SK-N-SH (cell line): ENCODE measurements around the gene ADAMTS7. TPM values are rescaled to one million over a fixed set of nuclear protein-coding genes. Genes with fewer than 3 reads are reported as not detected.
A peak's percentile ranks its signal among the peaks of the same experiment; 100 is the strongest.

Experiments
- CTCF ChIA-PET: fragments of 300-600, 350-600 bp; formaldehyde crosslinking; extraction: SDS; loops from one replicate; lab custom pipeline; 2021; lab: Yijun Ruan, JAX
- POLR2A ChIA-PET: fragments of 350-600 bp; sonication (Branson Sonifier 250); formaldehyde crosslinking; extraction: SDS; loops from one replicate; lab custom pipeline; 2020; ENCODE audit warnings: antibody characterized with exemption, inconsistent platforms; lab: Yijun Ruan, JAX
- DNase-seq: peaks from one replicate; pipeline ENCODE4 v3.0.0; 2012
- H2AFZ ChIP-seq: fragments of 200-600 bp; sonication (generic); 2 replicates; pipeline ENCODE4 v1.8.1; 2016; ENCODE audit warnings: antibody characterized with exemption, mild to moderate bottlenecking, low read depth
- H3F3A ChIP-seq: fragments of 200-600 bp; sonication (generic); replicated peaks from 2 replicates; pipeline ENCODE3; 2016; ENCODE audit warnings: antibody characterized with exemption, mild to moderate bottlenecking; ENCODE audit not compliant: insufficient read depth
- H3K27ac ChIP-seq, 2 experiments: fragments of 200-500 bp in 1 of 2; fragments of 200-600 bp in 1 of 2; sonication (Bioruptor generic) in 1 of 2; sonication (generic), shearing (Covaris generic) in 1 of 2; 2 replicates each; pipeline versions ENCODE4 v1.5.1 to v1.6.1; 2014 to 2016; ENCODE audit warnings: low read depth in 2 of 2, inconsistent platforms in 1 of 2, low read length in 1 of 2, mild to moderate bottlenecking in 1 of 2, mixed read lengths in 1 of 2
- H3K27me3 ChIP-seq: fragments of 200-600 bp; sonication (generic), shearing (Covaris generic); 2 replicates; pipeline ENCODE4 v1.6.1; 2016; ENCODE audit warnings: mixed run types; ENCODE audit not compliant: insufficient read depth
- H3K36me3 ChIP-seq, 2 experiments: fragments of 200-500 bp in 1 of 2; fragments of 200-600 bp in 1 of 2; sonication (Bioruptor generic) in 1 of 2; sonication (generic) in 1 of 2; replicated peaks in 1 of 2; 2 replicates each; pipeline versions ENCODE3 to v1.5.1; 2014 to 2016; ENCODE audit warnings: low read length in 1 of 2, mild to moderate bottlenecking in 1 of 2; ENCODE audit not compliant: insufficient read depth in 2 of 2, control insufficient read depth in 1 of 2
- H3K4me1 ChIP-seq, 2 experiments: fragments of 200-500 bp in 1 of 2; fragments of 200-600 bp in 1 of 2; sonication (Bioruptor generic) in 1 of 2; sonication (generic), shearing (Covaris generic) in 1 of 2; 2 replicates each; pipeline versions ENCODE4 v1.5.1 to v1.6.1; 2014 to 2016; ENCODE audit warnings: low read depth in 1 of 2, low read length in 1 of 2, mixed run types in 1 of 2; ENCODE audit not compliant: insufficient read depth in 2 of 2, control insufficient read depth in 1 of 2
- H3K4me2 ChIP-seq: fragments of 200-600 bp; sonication (generic), shearing (Covaris generic); 2 replicates; pipeline ENCODE4 v1.6.1; 2017; ENCODE audit warnings: mixed run types
- H3K4me3 ChIP-seq, 2 experiments: fragments of 200-500 bp in 1 of 2; fragments of 200-600 bp in 1 of 2; sonication (Bioruptor generic) in 1 of 2; sonication (generic), shearing (Covaris generic) in 1 of 2; 2 replicates each; pipeline versions ENCODE4 v1.5.1 to v1.8.1; 2014 to 2016; ENCODE audit warnings: low read depth in 2 of 2, inconsistent platforms in 1 of 2, low read length in 1 of 2, mild to moderate bottlenecking in 1 of 2, mixed read lengths in 1 of 2, moderate library complexity in 1 of 2
- H3K79me2 ChIP-seq: fragments of 200-600 bp; sonication (generic); 2 replicates; pipeline ENCODE4 v1.8.1; 2017; ENCODE audit warnings: mild to moderate bottlenecking; ENCODE audit not compliant: insufficient read depth
- H3K9ac ChIP-seq: fragments of 200-600 bp; sonication (generic); 2 replicates; pipeline ENCODE4 v1.6.1; 2017; ENCODE audit warnings: mixed run types
- H3K9me2 ChIP-seq: fragments of 200-600 bp; sonication (generic); 2 replicates; pipeline ENCODE4 v1.6.1; 2017; ENCODE audit warnings: mixed run types
- H3K9me3 ChIP-seq: fragments of 200-600 bp; sonication (generic); 2 replicates; pipeline ENCODE4 v1.6.1; 2017; ENCODE audit warnings: mixed run types, mild to moderate bottlenecking, moderate library complexity
- H4K20me1 ChIP-seq: fragments of 200-600 bp; sonication (generic); 2 replicates; pipeline ENCODE4 v1.6.1; 2017; ENCODE audit warnings: mild to moderate bottlenecking, mixed run types; ENCODE audit not compliant: insufficient read depth
- CHD2 ChIP-seq: fragments of 150-350 bp; IDR thresholded peaks from 2 replicates; pipeline ENCODE4 v1.6.1; 2018; ENCODE audit warnings: low read length; ENCODE audit not compliant: partially characterized antibody
- CTCF ChIP-seq: fragments of 200-600 bp; sonication (generic); IDR thresholded peaks from 2 replicates; pipeline ENCODE4 v1.6.1; 2017; ENCODE audit warnings: antibody characterized with exemption, mild to moderate bottlenecking, moderate library complexity
- EP300 ChIP-seq, 2 experiments: IDR thresholded peaks; 2 replicates each; pipeline versions ENCODE4 v1.4.0 to v1.6.1; 2012; ENCODE audit warnings: borderline replicate concordance in 1 of 2, low read depth in 1 of 2, low read length in 1 of 2
- FOSL2 ChIP-seq: IDR thresholded peaks from 2 replicates; pipeline ENCODE4 v1.4.0; 2012; ENCODE audit warnings: low read depth, mild to moderate bottlenecking, moderate library complexity, borderline replicate concordance
- GATA2 ChIP-seq: sonication (generic); formaldehyde crosslinking; IDR thresholded peaks from 2 replicates; pipeline ENCODE4 v1.5.0; 2020; ENCODE audit warnings: mild to moderate bottlenecking, missing genetic modification reagents
- JUND ChIP-seq: IDR thresholded peaks from 2 replicates; pipeline ENCODE4 v1.4.0; 2012
- MAX ChIP-seq: IDR thresholded peaks from 2 replicates; pipeline ENCODE4 v1.4.0; 2012; ENCODE audit warnings: low read depth
- MXI1 ChIP-seq: IDR thresholded peaks from 2 replicates; pipeline ENCODE4 v1.6.1; 2012; ENCODE audit warnings: mild to moderate bottlenecking, low read depth, low read length, improper control_type of control experiment
- NFIC ChIP-seq: IDR thresholded peaks from 2 replicates; pipeline ENCODE4 v1.4.0; 2012; ENCODE audit warnings: borderline replicate concordance
- POLR2AphosphoS5 ChIP-seq: IDR thresholded peaks from 2 replicates; pipeline ENCODE4 v1.6.1; 2012; ENCODE audit warnings: low read depth, low read length
- RAD21 ChIP-seq: IDR thresholded peaks from 2 replicates; pipeline ENCODE4 v1.6.1; 2012; ENCODE audit warnings: mild to moderate bottlenecking, low read length
- RCOR1 ChIP-seq: fragments of 150-350 bp; IDR thresholded peaks from 2 replicates; pipeline ENCODE4 v1.6.1; 2017; ENCODE audit warnings: antibody characterized with exemption, low read length
- REST ChIP-seq: IDR thresholded peaks from 2 replicates; pipeline ENCODE4 v1.6.1; 2012; ENCODE audit warnings: mild to moderate bottlenecking, low read depth, low read length, moderate library complexity
- RFX5 ChIP-seq: IDR thresholded peaks from 2 replicates; pipeline ENCODE4 v1.6.1; 2012; ENCODE audit warnings: mild to moderate bottlenecking, improper control_type of control experiment, low read length
- SIN3A ChIP-seq: IDR thresholded peaks from 2 replicates; pipeline ENCODE4 v1.6.1; 2012; ENCODE audit warnings: low read depth, mild to moderate bottlenecking, low read length, moderate library complexity, borderline replicate concordance
- SMC3 ChIP-seq: IDR thresholded peaks from 2 replicates; pipeline ENCODE4 v1.6.1; 2012; ENCODE audit warnings: low read depth, low read length, improper control_type of control experiment
- TAF1 ChIP-seq: IDR thresholded peaks from 2 replicates; pipeline ENCODE4 v1.6.1; 2012; ENCODE audit warnings: low read depth, mild to moderate bottlenecking, low read length, moderate library complexity, borderline replicate concordance
- YY1 ChIP-seq: IDR thresholded peaks from 2 replicates; pipeline ENCODE4 v1.4.0; 2012; ENCODE audit warnings: low read depth, mild to moderate bottlenecking
- WGBS: methylation state at CpG from one replicate; pipeline ENCODE4 v1.1.6; 2017; ENCODE audit warnings: low lambda C conversion rate; 5-methylcytosine and 5-hydroxymethylcytosine counted together
- polyA plus RNA-seq, 3 experiments: library from polyadenylated mRNA; depleted of rRNA; stranded (reverse); fragments of >200 nt; gene quantifications; 2 replicates each; pipeline ENCODE4 v1.2.3, GENCODE V29; 2012
- TF ChIP-seq, protein P1 (sequence below): IDR thresholded peaks from 2 replicates; pipeline ENCODE4; 2012

ADAMTS7 gene
- polyA plus RNA-seq, 1 of the 3 experiments (the other 2 are of a cell fraction): 17.9 TPM

- H3F3A ChIP-seq: peaks cover 6% of the 10 kb centered on the region
- no peak overlapping the region for H3K4me2 ChIP-seq
- no peak for TF ChIP-seq REST
- no peak for TF ChIP-seq TAF1
- no peaks in the 10 kb centered on the region for H4K20me1 ChIP-seq
- ChIA-PET POLR2A (no interaction called here), CTCF (interaction anchor here (0.6 to 6.1 kb wide), 3 partner anchors 72 to 100 kb away, joined by 3 to 157 read pairs (median 3); partner anchors contain the start of genes ADAMTS7 and CHRNB4)
- no peak overlapping the region for H3K9ac ChIP-seq
- no peak for DNase-seq
- no peak overlapping the region for H3K27ac ChIP-seq
- H3K9me3 ChIP-seq: no peaks in the 10 kb centered on the region
- H3K4me3 ChIP-seq: no peak overlapping the region
- H3K36me3 ChIP-seq: no peaks in the 10 kb centered on the region
- whole genome bisulfite sequencing: 75% methylated on average over 2 of the region's 2 CpGs
- no peak overlapping the region for H2AFZ ChIP-seq
- H3K79me2 ChIP-seq: no peaks in the 10 kb centered on the region
- H3K4me1 ChIP-seq: peaks cover 0 to 15% of the 10 kb centered on the region in 2 experiments; a peak in 2 of 4 replicates
- H3K27me3 ChIP-seq: peaks cover 10% of the 10 kb centered on the region; the same call in 1 of the 2 replicates
- no peaks in the 10 kb centered on the region for H3K9me2 ChIP-seq
Observed at GRCh38 chr15:78711638-78712037, 99.6 kb downstream of the ADAMTS7 start.

DNA sequence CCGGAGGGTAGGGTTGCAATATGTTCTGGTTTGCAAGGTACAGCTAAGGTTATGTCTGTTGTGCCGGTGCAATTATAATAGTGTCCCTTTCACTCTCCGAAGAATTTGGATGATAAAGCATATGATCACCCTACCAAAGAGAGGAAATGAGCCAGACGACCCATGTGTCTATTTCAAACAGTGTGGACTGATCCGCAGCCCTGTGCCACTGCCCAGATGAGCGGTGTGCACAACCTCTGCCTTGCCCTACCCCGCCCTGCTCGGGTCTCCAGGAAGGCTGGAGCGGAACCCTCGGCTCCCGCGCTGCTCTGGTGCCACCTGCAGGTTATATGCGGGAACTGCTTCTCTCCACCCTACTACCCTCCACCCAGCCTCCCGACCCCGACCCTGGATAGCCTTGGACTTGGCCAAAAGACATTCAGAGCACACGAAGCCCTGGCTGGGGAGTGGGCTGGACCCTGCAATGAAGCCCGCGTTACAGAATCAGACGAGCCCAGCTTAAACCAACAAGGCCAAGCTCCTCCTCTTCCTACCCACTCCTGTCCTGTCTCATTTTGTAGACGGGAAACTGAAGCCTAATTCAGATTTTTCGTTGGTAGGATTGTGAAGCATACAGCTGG lies 101.9 kb downstream of the ADAMTS7 start:
- TF ChIP-seq JUND: no peak
- TF ChIP-seq GATA2 (CRISPR knock-in tag): no peak
- no peak for TF ChIP-seq RCOR1
- TF ChIP-seq CTCF: peak; percentile 85
- peak; percentile 94 for TF ChIP-seq RAD21
- TF ChIP-seq YY1: no peak
- TF ChIP-seq, protein P1, sequence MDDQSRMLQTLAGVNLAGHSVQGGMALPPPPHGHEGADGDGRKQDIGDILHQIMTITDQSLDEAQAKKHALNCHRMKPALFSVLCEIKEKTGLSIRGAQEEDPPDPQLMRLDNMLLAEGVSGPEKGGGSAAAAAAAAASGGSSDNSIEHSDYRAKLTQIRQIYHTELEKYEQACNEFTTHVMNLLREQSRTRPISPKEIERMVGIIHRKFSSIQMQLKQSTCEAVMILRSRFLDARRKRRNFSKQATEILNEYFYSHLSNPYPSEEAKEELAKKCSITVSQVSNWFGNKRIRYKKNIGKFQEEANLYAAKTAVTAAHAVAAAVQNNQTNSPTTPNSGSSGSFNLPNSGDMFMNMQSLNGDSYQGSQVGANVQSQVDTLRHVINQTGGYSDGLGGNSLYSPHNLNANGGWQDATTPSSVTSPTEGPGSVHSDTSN: no peak
- no peak for TF ChIP-seq MAX
- no peak for TF ChIP-seq SIN3A
- TF ChIP-seq RFX5: no peak
- TF ChIP-seq FOSL2: no peak
- no peak for TF ChIP-seq NFIC
- TF ChIP-seq POLR2AphosphoS5: no peak
- peak; percentile 66; the same call in 1 of the 2 replicates for TF ChIP-seq MXI1
- no peak for TF ChIP-seq CHD2
- no peak for TF ChIP-seq EP300 (IDR thresholded peaks at IDR 0.05; ENCODE audit: borderline replicate concordance in 1 of 2, low read depth in 1 of 2, low read length in 1 of 2)
- peak; percentile 96 for TF ChIP-seq SMC3
- H3K4me2 ChIP-seq: peak overlapping the region; percentile 66
- H3F3A ChIP-seq: no peaks in the 10 kb centered on the region
- POLR2A ChIA-PET: interaction anchor here (0.7 to 3.4 kb wide), 6 partner anchors 18 to 144 kb away, joined by 3 to 27 read pairs (median 16); partner anchors contain the start of gene CHRNA3
- peak; percentile 84 for DNase-seq
- no peak overlapping the region for H3K9ac ChIP-seq
- H2AFZ ChIP-seq: 0 out of 2 replicates have a peak overlapping the region, but pooled peaks have one; percentile 21
- H3K9me3 ChIP-seq: no peaks in the 10 kb centered on the region
- H3K79me2 ChIP-seq: no peaks in the 10 kb centered on the region
- peaks cover 10% of the 10 kb centered on the region; the same call in 1 of the 2 replicates for H3K27me3 ChIP-seq
- CTCF ChIA-PET: interaction anchor here (0.6 to 7.0 kb wide), 35 partner anchors 9 to 405 kb away, joined by 3 to 157 read pairs (median 4); partner anchors contain the start of genes CHRNA3, CHRNA5 and CHRNB4
- H3K4me1 ChIP-seq: peaks cover 0 to 22% of the 10 kb centered on the region in 2 experiments; a peak in 2 of 4 replicates
- H3K4me3 ChIP-seq: peak overlapping the region; percentile 30 to 52; a peak in 3 of 4 replicates
- H4K20me1 ChIP-seq: no peaks in the 10 kb centered on the region
- no peaks in the 10 kb centered on the region for H3K9me2 ChIP-seq
- no peaks in the 10 kb centered on the region for H3K36me3 ChIP-seq
- H3K27ac ChIP-seq: peak overlapping the region in 1 of 2 experiments; percentile 98; a peak in 2 of 4 replicates
- WGBS: 7% methylated on average over 11 of the region's 21 CpGs
